Activated CD8-positive, alpha-beta memory T cell treated with anti-CD3 and anti-CD28 coated beads, Interleukin-2, amount 50 U/mL, for 48 hours (primary cell): ENCODE data around the gene TERC.

Source experiments
- DNase-seq: peaks from one replicate; pipeline ENCODE4 v3.0.0-alpha.2; 2020

Gene TERC

GRCh38 chr3:169764882-169765612, at the start of gene TERC:
Gene TERC (minus strand): TSS chr3:169765060.
- DNase-seq, result peak; percentile 94

GRCh38 chr3:169813757-169814517, 49.1 kb upstream of the TERC start:
- peak; percentile 82 for DNase-seq

- no peak for DNase-seq
Measured at GRCh38 chr3:169813278-169813677, 48.4 kb upstream of the TERC start.

GRCh38 chr3:169812332-169813235, 47.7 kb upstream of the TERC start, which contains the start of the genes LRRC34 and LRRIQ4:
Gene LRRC34 (minus strand): TSS chr3:169812904. CDS start chr3:169812548, 356 bp downstream.
Gene LRRIQ4 (plus strand): TSS chr3:169812870. CDS start chr3:169821922, 9,052 bp downstream.
- DNase-seq, result peak; percentile 86

- DNase-seq, result no peak
Measured at GRCh38 chr3:169811631-169812331, 46.9 kb upstream of the TERC start.

GRCh38 chr3:169809230-169809795, 44.5 kb upstream of the TERC start:
- no peak for DNase-seq

- no peak for DNase-seq
Measured at GRCh38 chr3:169804681-169805080, 39.8 kb upstream of the TERC start.

GRCh38 chr3:169792359-169792758, 27.5 kb upstream of the TERC start:
- DNase-seq, result no peak

GRCh38 chr3:169790687-169791429, 26.0 kb upstream of the TERC start:
- DNase-seq, result no peak

GRCh38 chr3:169790219-169790618, 25.4 kb upstream of the TERC start:
- no peak for DNase-seq

- no peak for DNase-seq
Measured at GRCh38 chr3:169787791-169788190, 22.9 kb upstream of the TERC start.

- DNase-seq, result no peak
Measured at GRCh38 chr3:169787120-169787519, 22.3 kb upstream of the TERC start.

- DNase-seq, result no peak
Measured at GRCh38 chr3:169781209-169781855, 16.5 kb upstream of the TERC start.

GRCh38 chr3:169780742-169781141, 15.9 kb upstream of the TERC start:
- DNase-seq, result no peak

- DNase-seq, result no peak
Measured at GRCh38 chr3:169777822-169778221, 13.0 kb upstream of the TERC start.

- DNase-seq, result no peak
Measured at GRCh38 chr3:169774186-169774585, 9.3 kb upstream of the TERC start.

- DNase-seq, result peak; percentile 93
Measured at GRCh38 chr3:169772897-169773816, 8.3 kb upstream of the TERC start, which contains the start of gene MYNN. Gene MYNN (plus strand): TSS chr3:169773396. CDS start chr3:169774296, 900 bp downstream.

- DNase-seq, result no peak
Measured at GRCh38 chr3:169772305-169772896, 7.5 kb upstream of the TERC start.
